Spinal cord (tissue), 10 donors: ENCODE measurements around the gene UBE2L3. TPM values are rescaled to one million over a fixed set of nuclear protein-coding genes. Genes with fewer than 3 reads are reported as not detected.
"Not testable (repeated sequence)": the region's sequence is repeated elsewhere in the genome, so short reads cannot be mapped to it uniquely, and the experiment has no call there.

ENCODE experiments used
- DNase-seq, 6 donors: peaks; one replicate each; pipeline versions ENCODE4 v3.0.0 to v3.0.0-alpha.2; 2013 to 2015; ENCODE audit warnings: low spot score in 6 of 6, low read depth in 4 of 6
- H3K27ac ChIP-seq: one replicate; pipeline ENCODE4 v1.5.1; 2013; ENCODE audit warnings: low read depth, low read length, control low read depth
- H3K27me3 ChIP-seq: one replicate; pipeline ENCODE4 v1.6.1; 2013; ENCODE audit warnings: low read length; ENCODE audit not compliant: control insufficient read depth, insufficient read depth
- H3K36me3 ChIP-seq: one replicate; pipeline ENCODE4 v1.6.1; 2013; ENCODE audit warnings: low read length; ENCODE audit not compliant: control insufficient read depth, insufficient read depth
- H3K4me1 ChIP-seq: one replicate; pipeline ENCODE4 v1.6.1; 2013; ENCODE audit warnings: low read length; ENCODE audit not compliant: control insufficient read depth, insufficient read depth
- H3K4me3 ChIP-seq: one replicate; pipeline ENCODE4 v1.5.1; 2013; ENCODE audit warnings: low read depth, low read length, control low read depth
- H3K9me3 ChIP-seq: one replicate; pipeline ENCODE4 v1.6.1; 2013; ENCODE audit warnings: low read length; ENCODE audit not compliant: control insufficient read depth, insufficient read depth
- whole genome bisulfite sequencing: methylation state at CpG from one replicate; pipeline ENCODE4 v1.1.5; 2013; ENCODE audit warnings: missing lambda C conversion rate; ENCODE audit not compliant: insufficient coverage; 5-methylcytosine and 5-hydroxymethylcytosine counted together
- polyA plus RNA-seq, 2 donors: library from polyadenylated mRNA; unstranded; fragments of 120-200 nt; gene quantifications; one replicate each; pipeline ENCODE4 v1.2.1, GENCODE V29; 2013; ENCODE audit not compliant: insufficient read length in 2 of 2
- total RNA-seq, 2 donors: library from RNA; depleted of rRNA in 1 of 2; stranded (reverse); fragments of 120-200 nt in 1 of 2; fragments of >200 nt in 1 of 2; gene quantifications; one replicate each; pipeline versions ENCODE4 v1.2.3 to v1.2.4, GENCODE V29; 2013 to 2014
- donor health status: healthy.

The UBE2L3 gene
- total and polyA plus RNA-seq, 4 donors, result 34.1 to 75.3 (median 57.2) TPM

DNA sequence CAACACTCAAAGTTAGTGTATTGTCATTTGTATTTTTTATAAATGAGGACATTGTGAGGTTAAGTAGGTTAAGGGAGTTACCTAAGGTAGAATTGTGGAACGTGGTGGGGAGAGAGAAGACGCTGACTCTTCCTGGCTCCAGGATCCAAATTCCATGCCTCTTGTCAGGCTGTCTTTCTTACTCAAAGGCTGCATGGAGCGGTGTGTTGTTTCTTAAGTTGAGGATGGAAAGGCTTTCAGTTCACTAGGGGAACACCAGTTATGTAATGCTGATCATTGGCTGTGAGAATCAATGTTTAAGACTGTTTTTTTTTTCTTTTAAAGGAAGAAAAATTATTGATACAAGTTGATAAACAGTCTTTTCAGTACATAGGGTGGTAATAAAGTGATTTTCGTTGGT, 2.9 kb downstream of the UBE2L3 start:
- H3K4me1 ChIP-seq, result peaks cover 19% of the 10 kb centered on the region

DNA sequence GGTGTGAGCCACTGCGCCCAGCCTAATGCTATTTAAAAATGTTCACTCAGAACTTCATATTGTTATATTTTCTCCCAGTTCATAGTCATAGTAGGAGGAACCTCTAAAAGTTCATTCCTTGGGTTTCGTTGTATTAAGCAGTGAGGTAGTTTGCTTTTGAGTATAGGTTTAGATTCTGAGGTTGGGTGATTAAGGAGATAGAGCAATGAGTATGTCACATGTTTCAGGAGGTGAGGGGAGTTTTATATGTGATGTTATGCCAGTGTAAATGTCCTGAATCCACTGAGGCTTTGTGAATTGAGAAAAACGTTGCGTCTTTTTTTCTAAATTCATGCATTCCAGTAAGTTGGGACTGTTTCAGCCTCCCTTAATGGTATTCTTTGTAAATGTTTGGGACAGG, 4.2 kb downstream of the UBE2L3 start:
- Histone ChIP-seq H3K27ac (no peak overlapping the region), H3K9me3 (no peaks in the 10 kb centered on the region), H3K36me3 (peaks cover 2% of the 10 kb centered on the region), H3K4me3 (no peak overlapping the region), H3K27me3 (no peaks in the 10 kb centered on the region), H3K4me1 (peaks cover 19% of the 10 kb centered on the region)
- 84% methylated on average over 3 of the region's 4 CpGs for WGBS
- no peak for DNase-seq

More for the DNA sequence above, 2.9 kb downstream of the UBE2L3 start:
- Histone ChIP-seq H3K4me3 (no peak overlapping the region), H3K36me3 (peaks cover 2% of the 10 kb centered on the region), H3K27me3 (no peaks in the 10 kb centered on the region), H3K9me3 (no peaks in the 10 kb centered on the region), H3K27ac (no peak overlapping the region)
- 71% methylated on average over 3 of the region's 4 CpGs for WGBS
- DNase-seq, result no peak

DNA sequence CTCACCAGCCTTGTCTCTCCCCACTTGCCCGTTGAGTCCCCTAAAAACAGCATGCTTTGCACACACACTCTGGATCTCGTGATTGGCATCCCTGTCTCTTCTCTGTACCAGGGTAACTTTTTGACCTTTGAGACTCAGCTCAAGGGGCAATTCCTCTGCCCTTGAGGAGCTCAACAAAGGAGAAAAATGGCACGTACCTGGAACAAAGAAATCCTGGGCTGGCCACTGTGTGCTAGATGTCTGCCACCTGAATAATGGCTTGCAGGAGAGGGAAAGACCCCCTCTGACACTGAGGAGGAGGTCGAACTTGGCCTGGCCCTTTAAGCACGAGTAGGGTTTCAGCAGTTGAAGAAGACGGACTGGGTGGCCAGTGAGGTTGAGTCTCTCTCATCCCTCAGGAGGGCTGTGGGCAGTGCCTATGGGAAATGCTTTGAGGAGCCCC, 5.8 kb downstream of the UBE2L3 start:
- Histone ChIP-seq H3K27ac (no peak overlapping the region), H3K4me1 (peaks cover 15% of the 10 kb centered on the region), H3K36me3 (peaks cover 3% of the 10 kb centered on the region), H3K9me3 (no peaks in the 10 kb centered on the region), H3K27me3 (no peaks in the 10 kb centered on the region), H3K4me3 (no peak overlapping the region)
- DNase-seq, result no peak
- 72% methylated on average over 6 of the region's 6 CpGs for WGBS

DNA sequence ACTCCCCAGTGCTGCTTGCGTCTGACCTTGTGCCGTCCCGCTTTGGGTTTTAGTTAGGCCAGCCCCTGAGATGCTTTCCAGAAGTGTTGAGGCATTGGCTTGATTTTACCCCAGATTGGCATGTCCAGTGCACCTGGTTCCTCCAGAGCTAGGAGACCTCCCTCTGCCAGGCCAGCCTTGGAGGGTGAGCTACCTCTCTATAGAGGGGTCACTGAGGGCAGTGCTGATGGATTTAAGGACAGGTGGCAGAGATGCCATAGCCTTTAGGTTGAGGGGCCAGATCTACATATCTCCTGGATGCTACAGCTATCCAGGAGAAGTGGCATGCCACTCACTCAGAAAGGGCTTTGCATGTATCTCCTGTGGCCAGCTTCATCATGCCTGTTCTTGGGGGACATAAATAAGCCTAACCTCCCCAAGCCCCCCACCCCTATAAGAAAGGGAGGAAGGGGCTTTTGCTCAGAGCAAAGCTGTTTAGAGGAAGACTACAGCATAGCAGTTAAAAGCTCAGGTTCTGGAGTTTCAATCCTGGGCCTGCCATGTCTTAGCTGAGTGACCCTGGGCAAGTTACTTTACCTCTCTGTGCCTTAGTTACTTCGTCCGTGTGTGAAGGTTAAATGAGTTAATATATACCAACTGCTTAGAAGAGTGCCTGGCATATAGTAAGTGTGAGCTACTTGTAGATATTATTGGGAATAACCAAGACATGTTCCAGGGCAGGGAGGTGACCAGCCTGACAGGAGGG, 6.4 kb downstream of the UBE2L3 start:
- Histone ChIP-seq H3K36me3 (peaks cover 5% of the 10 kb centered on the region), H3K27ac (no peak overlapping the region), H3K4me1 (peaks cover 9% of the 10 kb centered on the region), H3K9me3 (no peaks in the 10 kb centered on the region), H3K4me3 (no peak overlapping the region), H3K27me3 (no peaks in the 10 kb centered on the region)
- no peak for DNase-seq
- 94% methylated on average over 3 of the region's 5 CpGs for WGBS

DNA sequence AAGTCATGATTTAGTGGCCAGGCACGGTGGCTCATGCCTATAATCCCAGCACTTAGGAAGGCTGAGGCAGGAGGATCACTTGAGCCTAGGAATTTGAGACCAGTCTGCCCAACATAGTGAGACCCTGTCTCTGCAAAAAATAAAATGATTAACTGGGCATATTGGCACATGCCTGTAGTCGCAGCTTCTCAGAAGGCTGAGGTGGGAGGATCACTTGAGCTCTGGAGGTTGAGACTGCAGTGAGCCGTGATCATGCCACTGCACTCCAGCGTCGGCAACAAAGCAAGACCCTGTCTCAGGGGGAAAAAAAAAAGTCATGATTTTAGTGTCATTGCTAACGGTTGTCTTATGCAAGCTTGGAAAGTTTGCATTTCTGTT, 11.9 kb downstream of the UBE2L3 start:
- peaks cover 6% of the 10 kb centered on the region for H3K4me1 ChIP-seq
- 82% methylated on average over 3 of the region's 6 CpGs for WGBS
- H3K27me3 ChIP-seq, result no peaks in the 10 kb centered on the region
- H3K9me3 ChIP-seq, result no peaks in the 10 kb centered on the region
- peaks cover 3% of the 10 kb centered on the region for H3K36me3 ChIP-seq
- no peak overlapping the region for H3K27ac ChIP-seq
- DNase-seq, result no peak
- H3K4me3 ChIP-seq, result no peak overlapping the region

DNA sequence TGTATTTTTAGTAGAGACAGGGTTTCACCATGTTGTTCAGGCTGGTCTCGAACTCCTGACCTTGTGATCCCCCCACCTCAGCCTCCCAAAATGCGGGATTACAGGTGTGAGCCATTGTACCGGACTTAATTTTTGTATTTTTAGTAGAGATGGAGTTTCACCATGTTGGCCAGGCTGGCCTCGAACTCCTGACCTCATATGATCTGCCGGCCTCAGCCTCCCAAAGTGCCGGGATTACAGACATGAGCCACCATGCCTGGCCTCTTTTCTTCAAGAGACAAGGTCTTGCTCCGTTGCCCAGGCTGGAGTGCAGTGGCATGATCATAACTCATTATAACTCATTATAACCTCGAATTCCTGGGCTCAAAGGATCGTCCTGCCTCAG, 13.1 kb downstream of the UBE2L3 start:
- H3K4me3 ChIP-seq, H3K4me1 ChIP-seq, H3K27me3 ChIP-seq, H3K36me3 ChIP-seq, H3K27ac ChIP-seq, DNase-seq, H3K9me3 ChIP-seq: not testable (repeated sequence)
- WGBS, result 87% methylated on average over 7 of the region's 9 CpGs

DNA sequence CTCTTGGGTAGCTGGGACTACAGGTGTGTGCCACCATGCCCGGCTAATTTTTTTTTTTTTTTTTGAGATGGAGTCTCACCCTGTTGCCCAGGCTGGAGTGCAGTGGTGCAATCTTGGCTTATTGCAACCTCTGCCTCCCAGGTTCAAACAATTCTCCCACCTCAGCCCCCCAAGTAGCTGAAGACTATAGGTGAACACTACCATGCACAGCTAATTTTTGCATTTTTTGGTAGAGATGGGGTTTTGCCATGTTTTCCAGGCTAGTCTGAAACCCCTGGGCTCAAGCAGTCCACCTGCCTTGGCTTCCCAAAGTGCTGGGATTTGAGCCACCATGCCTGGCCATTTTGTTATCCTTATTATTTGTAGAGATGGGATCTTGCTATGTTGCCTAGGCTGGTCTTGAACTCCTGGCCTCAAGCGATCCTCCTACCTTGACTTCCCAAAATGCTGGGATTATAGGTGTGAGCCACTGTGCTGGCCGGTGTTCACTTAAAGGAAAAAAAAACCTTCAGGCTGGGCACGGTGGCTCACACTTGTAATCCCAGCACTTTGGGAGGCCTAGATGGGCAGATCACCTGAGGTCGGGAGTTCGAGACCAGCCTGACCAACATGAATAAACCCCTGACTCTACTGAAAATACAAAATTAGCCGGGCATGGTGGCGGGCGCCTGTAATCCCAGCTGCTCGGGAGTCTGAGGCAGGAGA, 13.6 kb downstream of the UBE2L3 start:
- WGBS, result 85% methylated on average over 4 of the region's 10 CpGs
- H3K4me1 ChIP-seq, DNase-seq, H3K27ac ChIP-seq, H3K4me3 ChIP-seq, H3K9me3 ChIP-seq, H3K36me3 ChIP-seq, H3K27me3 ChIP-seq: not testable (repeated sequence)

DNA sequence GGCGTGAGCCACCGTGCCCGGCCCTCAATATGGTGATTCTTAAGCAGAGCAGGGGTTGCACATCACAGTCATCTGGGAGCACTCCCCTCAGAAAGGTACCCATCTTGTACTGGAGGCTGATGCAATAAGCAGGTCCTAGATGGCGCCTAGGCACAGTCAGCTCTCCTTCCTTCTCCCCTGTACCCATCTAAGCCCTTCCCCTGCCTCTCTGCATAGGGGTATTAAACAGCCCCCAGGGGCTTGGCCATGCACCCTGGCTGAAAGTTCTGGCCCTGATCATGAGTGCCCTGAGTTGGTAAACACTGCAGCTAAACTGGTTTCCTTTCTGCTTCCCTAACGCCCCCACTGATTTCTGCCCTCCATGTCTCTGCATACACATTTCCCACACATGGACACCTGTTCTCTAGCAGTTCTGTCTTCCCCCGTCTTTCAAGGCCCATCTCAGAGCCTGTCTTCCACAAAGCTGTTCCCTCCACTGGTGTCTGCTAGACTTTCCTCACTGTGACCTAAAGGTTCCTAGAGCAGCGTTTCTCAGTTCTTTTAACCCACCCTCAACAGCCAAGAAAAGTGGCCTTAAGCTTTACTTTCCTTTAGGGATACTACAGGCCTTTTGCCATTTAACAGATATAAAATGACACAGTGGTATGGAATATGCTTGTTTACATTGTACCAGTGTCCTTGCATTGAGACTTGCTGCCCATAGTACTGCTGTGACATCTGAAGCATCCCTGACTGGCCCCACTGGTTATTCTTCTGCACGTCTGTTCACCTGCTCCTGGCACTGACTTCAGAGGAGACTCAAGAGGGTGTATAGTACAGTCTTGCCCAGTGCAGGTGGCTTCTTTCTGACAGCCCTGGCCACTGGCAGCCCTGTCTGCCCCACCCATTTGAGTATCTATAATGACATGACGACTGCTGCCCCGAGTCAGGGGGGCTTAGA, 15.6 kb downstream of the UBE2L3 start:
- 78% methylated on average over 7 of the region's 10 CpGs for WGBS
- Histone ChIP-seq H3K4me1 (peaks cover 15% of the 10 kb centered on the region), H3K27me3 (no peaks in the 10 kb centered on the region), H3K27ac (no peak overlapping the region), H3K36me3 (peaks cover 6% of the 10 kb centered on the region), H3K4me3 (no peak overlapping the region), H3K9me3 (no peaks in the 10 kb centered on the region)
- no peak for DNase-seq

DNA sequence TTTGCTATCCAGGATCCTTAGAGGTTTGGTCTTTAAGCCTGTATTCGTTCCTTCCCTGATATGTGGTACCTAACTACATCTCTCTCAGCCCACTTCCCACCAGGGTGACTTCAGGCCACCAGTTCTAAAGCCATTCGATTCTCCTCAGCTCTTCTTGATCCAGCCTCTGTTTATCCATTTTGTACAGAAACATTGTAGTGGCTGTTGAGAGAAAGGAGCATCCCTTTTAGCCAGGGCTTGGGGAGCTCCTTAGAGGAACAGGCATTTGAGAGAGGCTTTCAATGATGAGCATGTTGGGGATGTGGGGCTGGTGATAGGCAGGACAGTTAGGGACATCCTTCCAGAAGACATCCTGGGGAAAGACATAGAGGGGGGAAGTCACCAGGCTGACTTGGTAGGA, 17.9 kb downstream of the UBE2L3 start:
- H3K4me1 ChIP-seq, result peaks cover 15% of the 10 kb centered on the region
- H3K4me3 ChIP-seq, result no peak overlapping the region
- no peaks in the 10 kb centered on the region for H3K9me3 ChIP-seq
- DNase-seq, result no peak
- H3K36me3 ChIP-seq, result peaks cover 3% of the 10 kb centered on the region
- no peaks in the 10 kb centered on the region for H3K27me3 ChIP-seq
- WGBS, result no CpG with 5 or more reads among the region's 2 CpGs
- no peak overlapping the region for H3K27ac ChIP-seq
